Memory B cell (primary cell): ENCODE results near the gene TENT4A.

ENCODE experiments used
- ATAC-seq: fragments of 150-1000 bp; cut with Tn5 transposase; 2 replicates; pipeline ENCODE4 v1.10.0; 2021; ENCODE audit warnings: low read depth, mild to moderate bottlenecking, moderate library complexity
- DNase-seq, 2 donors: peaks; one replicate each; pipeline ENCODE4 v3.0.0; 2022; ENCODE audit warnings: low spot score in 2 of 2
- H3K27ac Mint-ChIP-seq: one replicate; pipeline ENCODE4 v1.8.0; 2022; ENCODE audit warnings: mild to moderate bottlenecking, moderate library complexity, mixed read lengths
- H3K27me3 Mint-ChIP-seq: one replicate; pipeline ENCODE4 v1.8.0; 2022; ENCODE audit warnings: mixed read lengths
- H3K36me3 Mint-ChIP-seq: one replicate; pipeline ENCODE4 v1.8.0; 2022; ENCODE audit warnings: mild to moderate bottlenecking, mixed read lengths
- H3K4me1 Mint-ChIP-seq: one replicate; pipeline ENCODE4 v1.8.0; 2022; ENCODE audit warnings: mixed read lengths
- H3K4me3 Mint-ChIP-seq: one replicate; pipeline ENCODE4 v1.8.0; 2022; ENCODE audit warnings: mild to moderate bottlenecking, moderate library complexity, mixed read lengths
- H3K9me3 Mint-ChIP-seq: one replicate; pipeline ENCODE4 v1.8.0; 2022; ENCODE audit warnings: mixed read lengths

The TENT4A gene

DNA sequence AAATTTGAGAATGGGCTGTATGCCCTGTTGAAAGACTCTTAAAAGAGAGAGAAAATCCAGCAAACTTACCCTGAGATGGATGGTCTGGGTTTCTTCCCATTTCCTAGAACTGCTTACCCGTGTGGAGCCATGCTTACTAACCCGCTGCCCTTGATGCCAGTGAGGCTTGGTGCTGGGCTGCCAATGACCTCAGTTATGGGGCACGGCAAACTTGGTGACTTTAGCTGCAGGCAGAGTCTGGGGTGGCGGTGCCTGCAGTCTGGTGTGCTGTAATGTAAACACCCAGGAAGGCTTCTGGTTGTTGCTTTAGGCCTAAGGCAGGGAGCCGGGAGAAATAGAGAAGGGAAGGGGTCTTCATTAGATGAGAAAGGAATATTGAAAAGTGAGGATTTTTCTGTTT lies 7.3 kb upstream of the TENT4A start:
- H3K4me3 Mint-ChIP-seq = no peak overlapping the region
- H3K27me3 Mint-ChIP-seq = peaks cover 3% of the 10 kb centered on the region
- no peak for ATAC-seq

DNA sequence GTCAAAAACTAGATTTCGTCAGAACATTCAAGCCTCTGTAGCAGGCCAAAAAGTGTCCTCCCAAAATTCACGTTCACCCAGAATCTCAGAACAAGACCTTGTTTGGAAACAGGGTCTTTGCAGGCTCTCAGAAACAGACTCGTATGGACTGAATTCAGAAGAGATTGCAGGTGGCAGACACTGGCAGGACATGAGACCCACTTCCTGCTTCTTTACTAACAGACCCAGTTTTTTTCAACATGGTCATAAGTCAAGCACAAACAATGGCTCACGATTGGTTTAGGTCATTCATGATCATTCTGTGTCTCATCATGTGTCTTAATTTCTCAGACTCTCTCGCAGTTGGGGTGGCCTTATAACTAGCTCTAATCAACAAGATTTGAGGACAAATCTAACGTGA lies 5.4 kb upstream of the TENT4A start:
- Mint-ChIP-seq H3K36me3 (no peaks in the 10 kb centered on the region), H3K4me1 (peaks cover 8% of the 10 kb centered on the region), H3K9me3 (no peaks in the 10 kb centered on the region), H3K4me3 (no peak overlapping the region), H3K27ac (no peak overlapping the region), H3K27me3 (no peaks in the 10 kb centered on the region)
- DNase-seq (no peak), ATAC-seq (no peak)

More for the DNA sequence above, 7.3 kb upstream of the TENT4A start:
- Mint-ChIP-seq H3K9me3 (no peaks in the 10 kb centered on the region), H3K27ac (no peak overlapping the region), H3K36me3 (peaks cover 2% of the 10 kb centered on the region), H3K4me1 (peaks cover 5% of the 10 kb centered on the region)
- DNase-seq = no peak

DNA sequence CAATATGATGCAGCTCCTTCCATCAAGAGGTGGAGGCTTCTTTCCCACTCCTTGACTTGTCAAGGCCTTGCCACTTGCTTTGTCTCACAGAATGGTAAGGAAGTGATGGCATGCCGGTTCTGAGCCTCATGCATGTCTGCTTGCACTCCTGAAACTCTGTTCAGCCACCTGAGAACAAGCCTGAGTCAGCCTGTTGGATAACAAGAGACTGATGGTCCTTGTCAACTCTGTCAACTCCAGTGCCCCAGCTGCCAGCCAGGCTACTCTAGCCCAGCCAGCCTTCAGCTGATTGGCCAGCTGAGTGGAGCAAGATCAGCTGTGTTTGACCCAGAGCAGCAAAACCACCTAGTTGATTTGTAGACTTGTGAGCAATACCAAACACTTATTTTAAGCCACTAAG lies 4.4 kb upstream of the TENT4A start:
- no peaks in the 10 kb centered on the region for H3K36me3 Mint-ChIP-seq
- ATAC-seq (no peak), DNase-seq (no peak)
- H3K27ac Mint-ChIP-seq = no peak overlapping the region
- H3K4me3 Mint-ChIP-seq = no peak overlapping the region
- H3K9me3 Mint-ChIP-seq = no peaks in the 10 kb centered on the region
- H3K4me1 Mint-ChIP-seq = peaks cover 8% of the 10 kb centered on the region
- H3K27me3 Mint-ChIP-seq = no peaks in the 10 kb centered on the region

DNA sequence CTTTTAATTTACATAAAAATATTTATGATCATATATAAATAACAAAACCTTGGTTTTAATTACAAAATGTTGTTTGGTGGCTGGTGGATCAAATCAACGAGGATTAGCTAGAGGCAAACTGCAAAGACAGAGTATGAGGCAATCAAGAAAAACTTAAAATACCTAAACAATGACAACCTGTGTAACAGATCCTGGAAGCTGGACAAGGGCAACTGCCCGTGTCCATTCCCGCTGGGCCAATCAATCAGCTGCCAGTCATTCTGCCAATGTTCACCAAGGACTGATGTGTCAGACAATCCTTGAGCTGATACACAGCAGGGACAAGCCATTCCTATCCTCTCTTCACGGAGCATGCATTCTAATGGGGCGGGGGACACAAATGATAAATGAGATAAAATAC lies 3.2 kb upstream of the TENT4A start:
- no peaks in the 10 kb centered on the region for H3K9me3 Mint-ChIP-seq
- H3K36me3 Mint-ChIP-seq = no peaks in the 10 kb centered on the region
- H3K4me1 Mint-ChIP-seq = peaks cover 6% of the 10 kb centered on the region
- no peak overlapping the region for H3K4me3 Mint-ChIP-seq
- no peak for ATAC-seq
- DNase-seq = no peak
- H3K27ac Mint-ChIP-seq = no peak overlapping the region
- no peaks in the 10 kb centered on the region for H3K27me3 Mint-ChIP-seq

DNA sequence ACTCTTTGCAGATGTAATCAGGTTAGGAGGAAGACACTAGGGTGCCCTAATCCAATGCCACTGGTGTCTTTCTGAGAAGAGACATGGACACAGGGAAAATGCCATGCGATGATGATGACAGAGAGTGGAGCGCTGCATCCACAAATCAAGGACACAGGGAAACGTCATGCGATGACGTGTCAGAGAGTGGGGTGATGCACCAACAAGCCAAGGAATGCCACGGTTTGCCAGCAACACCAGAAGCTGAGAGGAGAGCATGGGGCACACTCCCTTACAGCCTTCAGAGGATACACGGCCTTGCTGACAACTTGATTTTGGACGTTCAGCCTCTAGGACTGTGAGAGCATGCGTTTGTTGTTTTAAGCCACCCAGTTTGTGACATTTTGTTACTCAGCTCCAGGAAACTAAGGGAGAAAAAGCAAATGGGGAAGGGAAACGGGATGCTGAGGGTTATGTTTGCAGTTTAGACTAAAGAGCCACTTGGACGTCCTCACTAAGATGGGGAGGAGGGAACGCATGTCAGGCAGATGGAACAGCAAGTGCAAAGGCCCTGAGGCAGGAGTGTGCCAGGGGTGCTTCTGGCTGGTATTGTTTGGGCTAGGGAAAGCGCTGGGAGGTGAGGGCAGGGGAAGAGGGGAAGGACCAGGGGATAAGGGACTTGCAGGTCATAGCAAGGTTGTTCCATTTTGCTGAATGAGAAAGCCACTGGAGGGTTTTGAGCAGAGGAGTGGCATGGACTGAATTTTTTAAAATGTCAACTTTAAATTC lies 2.5 kb upstream of the TENT4A start:
- H3K9me3 Mint-ChIP-seq = no peaks in the 10 kb centered on the region
- H3K27me3 Mint-ChIP-seq = no peaks in the 10 kb centered on the region
- peak overlapping the region; percentile 6 for H3K4me3 Mint-ChIP-seq
- H3K36me3 Mint-ChIP-seq = no peaks in the 10 kb centered on the region
- peak overlapping the region; percentile 58 for H3K27ac Mint-ChIP-seq
- no peak for ATAC-seq
- peaks cover 5% of the 10 kb centered on the region for H3K4me1 Mint-ChIP-seq
- DNase-seq = no peak

DNA sequence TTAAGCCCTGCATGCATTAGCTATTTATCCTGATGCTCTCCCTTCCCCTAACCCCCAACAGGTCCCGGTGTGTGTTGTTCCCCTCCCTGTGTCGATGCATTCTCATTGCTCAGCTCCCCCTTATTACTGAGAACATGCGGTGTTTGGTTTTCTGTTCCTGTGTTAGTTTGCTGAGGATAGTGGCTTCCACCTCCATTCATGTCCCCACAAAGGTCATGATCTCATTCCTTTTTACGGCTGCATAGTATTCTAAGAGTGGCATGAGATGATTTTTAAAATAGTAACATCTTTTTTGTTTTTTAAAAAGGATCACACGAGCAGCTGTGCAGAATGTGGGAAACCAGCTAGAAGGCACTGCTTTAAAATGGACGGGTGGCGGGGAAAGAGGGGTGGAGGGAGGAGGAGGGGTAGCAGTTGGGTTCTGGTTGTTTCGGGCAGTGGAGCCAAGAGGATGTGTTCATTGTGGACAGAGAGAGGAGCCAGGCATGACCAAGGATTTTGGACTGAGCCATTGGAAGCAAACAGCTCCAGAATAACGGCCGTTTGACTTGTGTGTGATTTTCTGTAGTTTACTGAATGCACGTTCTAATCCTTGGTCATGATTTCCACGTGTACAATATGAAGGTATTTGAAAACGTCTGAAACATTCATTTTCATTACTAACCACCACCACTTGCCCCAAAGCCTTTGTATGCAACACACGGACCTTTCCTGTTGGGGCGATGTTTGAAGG lies 1.7 kb upstream of the TENT4A start:
- H3K4me3 Mint-ChIP-seq = peak overlapping the region; percentile 91
- H3K36me3 Mint-ChIP-seq = no peaks in the 10 kb centered on the region
- DNase-seq (no peak), ATAC-seq (no peak)
- H3K27me3 Mint-ChIP-seq = no peaks in the 10 kb centered on the region
- H3K4me1 Mint-ChIP-seq = peaks cover 13% of the 10 kb centered on the region
- H3K9me3 Mint-ChIP-seq = no peaks in the 10 kb centered on the region
- peak overlapping the region; percentile 93 for H3K27ac Mint-ChIP-seq

DNA sequence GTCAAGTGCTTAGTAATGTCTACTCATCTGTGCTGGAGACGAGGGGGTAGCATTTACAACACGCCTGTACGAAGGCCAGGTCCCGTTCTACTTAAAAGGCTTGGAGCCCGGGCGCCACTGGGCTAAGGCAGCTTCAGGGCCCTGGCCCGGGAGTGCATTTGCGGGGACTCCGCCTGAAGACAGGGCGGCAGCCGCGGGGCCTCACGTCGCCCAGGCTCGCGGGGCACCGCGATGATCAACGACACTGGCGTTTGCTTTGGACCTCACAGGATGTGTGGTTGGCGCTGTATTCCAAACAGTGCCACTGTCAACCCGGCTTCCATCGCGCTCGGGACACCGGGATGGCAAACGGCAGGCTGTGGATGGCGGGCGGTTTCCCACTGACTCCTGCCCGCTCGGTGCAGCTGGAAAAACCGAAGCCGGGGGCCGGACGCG lies 1.1 kb upstream of the TENT4A start:
- H3K27me3 Mint-ChIP-seq = no peaks in the 10 kb centered on the region
- peak overlapping the region; percentile 93 for H3K27ac Mint-ChIP-seq
- ATAC-seq (peak; percentile 13), DNase-seq (peak; percentile 25 to 51)
- peaks cover 17% of the 10 kb centered on the region for H3K4me1 Mint-ChIP-seq
- peak overlapping the region; percentile 91 for H3K4me3 Mint-ChIP-seq
- H3K36me3 Mint-ChIP-seq = no peaks in the 10 kb centered on the region
- H3K9me3 Mint-ChIP-seq = no peaks in the 10 kb centered on the region

DNA sequence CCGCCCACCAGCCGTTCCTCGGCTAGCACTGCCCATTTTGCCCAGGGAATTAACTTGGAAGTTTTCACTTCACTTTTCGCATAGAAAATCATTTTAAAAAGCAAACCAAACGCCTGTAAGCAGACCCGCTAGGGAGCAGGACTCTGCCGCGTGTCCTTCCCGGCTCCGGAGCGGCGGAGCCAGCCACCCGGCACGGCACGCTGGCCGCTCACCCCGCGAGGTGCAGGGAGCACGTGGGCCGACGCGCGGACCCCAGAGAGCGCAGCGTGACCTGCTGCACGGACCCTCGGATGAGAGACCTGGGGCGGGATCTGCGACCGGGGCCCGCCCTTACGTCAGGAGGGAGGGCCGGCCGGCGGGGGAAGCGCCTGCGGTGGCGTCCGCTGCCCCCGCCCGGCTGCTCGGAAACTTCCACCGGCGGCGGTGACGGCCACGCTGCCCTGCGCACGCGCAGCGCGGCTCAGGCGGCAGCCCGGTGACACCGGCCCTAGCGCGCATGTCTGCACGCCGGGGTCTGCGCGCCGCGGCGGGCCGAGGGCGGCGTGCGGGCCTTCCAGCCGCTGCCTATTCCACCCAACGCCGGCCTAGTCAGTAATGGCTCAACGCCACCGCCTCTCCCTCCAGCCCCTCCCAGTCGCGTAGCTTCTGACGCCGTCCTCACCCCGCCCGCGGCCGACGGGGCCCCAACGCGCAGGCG lies 507 bp upstream of the TENT4A start:
- Mint-ChIP-seq H3K27me3 (no peaks in the 10 kb centered on the region), H3K4me3 (peak overlapping the region; percentile 91), H3K27ac (peak overlapping the region; percentile 93), H3K36me3 (no peaks in the 10 kb centered on the region), H3K4me1 (peaks cover 22% of the 10 kb centered on the region), H3K9me3 (no peaks in the 10 kb centered on the region)
- ATAC-seq (peak; percentile 71), DNase-seq (peak; percentile 98 to 99)

DNA sequence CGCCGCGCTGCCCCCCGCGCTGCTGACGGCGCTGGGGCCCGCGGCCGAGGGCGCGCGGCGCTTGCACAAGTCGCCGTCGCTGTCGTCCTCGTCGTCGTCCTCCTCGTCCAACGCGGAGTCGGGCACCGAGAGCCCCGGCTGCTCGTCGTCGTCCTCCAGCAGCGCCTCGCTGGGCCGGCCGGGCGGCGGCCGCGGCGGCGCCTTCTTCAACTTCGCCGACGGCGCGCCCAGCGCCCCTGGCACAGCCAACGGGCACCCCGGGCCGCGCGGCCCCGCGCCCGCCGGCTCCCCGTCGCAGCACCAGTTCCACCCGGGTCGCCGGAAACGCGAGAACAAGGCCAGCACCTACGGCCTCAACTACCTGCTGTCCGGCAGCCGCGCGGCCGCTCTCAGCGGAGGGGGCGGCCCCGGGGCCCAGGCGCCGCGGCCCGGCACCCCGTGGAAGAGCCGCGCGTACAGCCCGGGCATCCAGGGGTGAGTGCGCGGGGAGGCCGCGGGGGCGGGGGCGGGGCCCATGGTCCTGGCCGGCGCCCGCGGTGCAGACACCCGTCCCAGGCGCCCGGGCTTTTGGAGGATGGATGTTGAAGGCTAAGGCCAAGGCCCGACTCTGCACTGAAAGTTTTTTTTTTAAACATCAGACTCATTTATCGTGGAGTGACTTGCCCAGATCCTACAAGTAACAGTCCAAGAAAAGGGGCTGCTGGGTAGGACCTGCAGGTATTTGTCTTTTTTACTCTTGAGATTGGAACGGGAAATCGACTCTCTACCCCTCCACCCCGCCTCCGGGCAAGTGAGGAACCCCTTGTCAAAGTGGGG lies 1.2 kb downstream of the TENT4A start:
- peak in 1 of 2 donors; percentile 39 for DNase-seq
- peaks cover 30% of the 10 kb centered on the region for H3K4me1 Mint-ChIP-seq
- peak overlapping the region; percentile 78 for H3K4me3 Mint-ChIP-seq

DNA sequence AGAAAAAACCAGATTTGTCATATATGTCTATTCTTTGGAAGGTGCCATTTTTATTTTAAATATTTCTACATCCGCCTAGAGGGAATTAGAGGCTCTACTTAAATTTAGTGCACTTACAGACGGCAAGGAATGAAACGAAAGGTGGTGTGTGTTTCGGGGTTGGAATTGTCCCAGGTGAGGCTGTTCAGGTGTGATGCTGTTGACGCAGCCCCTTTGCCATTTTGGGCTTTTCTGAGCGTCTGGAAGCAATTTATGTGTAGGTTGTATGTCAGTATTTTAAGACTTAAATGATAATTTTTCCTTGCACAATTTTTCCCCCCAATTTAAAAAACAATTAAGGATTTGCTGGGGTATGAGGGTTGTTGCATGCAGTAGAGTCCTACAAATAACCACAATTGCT lies 2.0 kb downstream of the TENT4A start:
- Mint-ChIP-seq H3K9me3 (no peaks in the 10 kb centered on the region), H3K4me3 (peak overlapping the region; percentile 78), H3K27ac (peak overlapping the region; percentile 53), H3K27me3 (no peaks in the 10 kb centered on the region), H3K4me1 (peaks cover 38% of the 10 kb centered on the region), H3K36me3 (peaks cover 5% of the 10 kb centered on the region)
- ATAC-seq = no peak
- no peak for DNase-seq

More for the DNA sequence above, 1.2 kb downstream of the TENT4A start:
- Mint-ChIP-seq H3K27me3 (no peaks in the 10 kb centered on the region), H3K27ac (peak overlapping the region; percentile 53), H3K36me3 (peaks cover 5% of the 10 kb centered on the region), H3K9me3 (no peaks in the 10 kb centered on the region)
- ATAC-seq = no peak

DNA sequence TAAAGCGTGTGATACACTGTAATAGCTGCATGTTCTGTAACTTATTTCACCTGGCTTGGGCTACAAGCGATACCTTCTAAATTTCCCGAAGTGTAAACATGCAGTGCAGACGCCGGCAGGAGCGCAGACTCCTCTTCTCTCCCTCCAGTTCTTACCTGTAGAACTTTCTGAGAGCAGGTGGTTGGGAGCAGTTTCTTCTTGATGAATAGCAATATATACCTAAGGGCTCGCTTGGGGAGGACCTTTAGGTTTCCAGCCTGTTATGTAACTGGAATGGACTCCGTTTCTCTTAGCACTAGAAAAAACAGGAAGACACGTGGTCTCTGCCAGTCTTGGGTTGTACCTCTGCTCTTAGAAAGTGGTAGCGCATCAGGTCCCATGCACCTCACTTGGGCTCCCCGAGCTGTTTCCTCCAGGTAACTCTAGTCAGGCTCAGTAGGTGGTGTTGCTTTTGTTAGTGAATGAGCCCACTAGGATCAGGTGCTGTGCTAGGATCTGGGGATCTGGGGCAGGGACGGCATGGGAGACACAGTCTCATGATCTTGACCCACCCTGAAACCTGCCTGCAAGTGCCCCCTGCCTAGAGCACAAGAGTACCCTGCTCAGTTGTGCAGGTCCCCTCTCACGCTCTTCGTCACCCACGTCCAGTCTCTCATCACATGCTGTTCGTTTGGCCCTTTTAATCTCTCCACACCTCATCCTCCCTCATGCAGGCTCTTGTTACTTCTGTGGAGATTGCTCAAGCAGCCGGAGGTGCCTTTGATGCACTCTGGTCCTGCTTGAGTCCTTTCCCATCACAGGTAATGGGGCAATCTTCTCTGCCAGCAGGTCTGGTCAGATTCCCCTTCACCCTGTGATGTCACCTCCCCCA lies 2.8 kb downstream of the TENT4A start:
- H3K27me3 Mint-ChIP-seq = no peaks in the 10 kb centered on the region
- peak overlapping the region; percentile 53 for H3K27ac Mint-ChIP-seq
- no peaks in the 10 kb centered on the region for H3K9me3 Mint-ChIP-seq
- ATAC-seq = no peak
- peaks cover 39% of the 10 kb centered on the region for H3K4me1 Mint-ChIP-seq
- H3K36me3 Mint-ChIP-seq = peaks cover 5% of the 10 kb centered on the region
- H3K4me3 Mint-ChIP-seq = peak overlapping the region; percentile 78
- DNase-seq = peak in 1 of 2 donors; percentile 19

DNA sequence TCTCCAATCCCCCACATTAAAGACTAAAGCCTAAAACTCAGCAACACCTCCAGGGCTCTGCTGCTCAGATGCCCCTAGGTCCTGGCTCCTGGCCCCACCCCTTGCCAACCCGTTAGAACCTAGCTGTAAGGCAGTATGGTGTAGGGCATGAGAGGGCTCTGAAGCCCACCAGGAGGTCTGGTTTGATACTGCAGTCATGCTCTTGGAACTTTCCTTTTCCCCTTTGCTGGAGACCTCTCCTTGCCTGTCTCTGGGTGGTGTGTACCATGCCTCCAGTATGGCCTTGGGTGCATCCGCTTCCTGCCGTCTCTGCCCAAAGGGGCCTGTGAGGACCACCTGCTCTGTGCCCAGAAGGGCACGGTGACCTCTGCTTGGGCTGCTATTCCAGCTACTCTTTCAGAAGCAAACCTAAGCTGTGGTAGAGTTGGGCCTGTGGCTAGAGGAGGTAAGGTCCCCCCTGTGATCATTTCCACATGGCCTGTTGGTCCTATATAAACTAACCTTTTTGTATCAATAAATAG lies 3.5 kb downstream of the TENT4A start:
- Mint-ChIP-seq H3K36me3 (peaks cover 5% of the 10 kb centered on the region), H3K4me3 (peak overlapping the region; percentile 78), H3K4me1 (peaks cover 43% of the 10 kb centered on the region), H3K9me3 (no peaks in the 10 kb centered on the region), H3K27ac (peak overlapping the region; percentile 53), H3K27me3 (no peaks in the 10 kb centered on the region)
- no peak for ATAC-seq
- DNase-seq = peak in 1 of 2 donors; percentile 8
